ENCODE results near the gene PPP4R1.
"Not testable (repeated sequence)": the region's sequence is repeated elsewhere in the genome, so short reads cannot be mapped to it uniquely, and the experiment has no call there.

Gene PPP4R1

GRCh38 chr18:9631814-9632496 lies 17.6 kb upstream of the PPP4R1 start:
- DNase-seq (ENCODE audit: low read depth in 2 of 2, low spot score in 1 of 2), result no peak

- DNase-seq (ENCODE audit: low read depth in 2 of 2, low spot score in 1 of 2), result no peak
Observed at GRCh38 chr18:9630444-9630843, 16.1 kb upstream of the PPP4R1 start.

- DNase-seq (ENCODE audit: low read depth in 2 of 2, low spot score in 1 of 2), result no peak
Observed at GRCh38 chr18:9629709-9630108, 15.3 kb upstream of the PPP4R1 start.

- DNase-seq (ENCODE audit: low read depth in 2 of 2, low spot score in 1 of 2), result no peak
Observed at GRCh38 chr18:9628984-9629383, 14.6 kb upstream of the PPP4R1 start.

- no peak for DNase-seq (ENCODE audit: low read depth in 2 of 2, low spot score in 1 of 2)
Observed at GRCh38 chr18:9627642-9628041, 13.3 kb upstream of the PPP4R1 start.

GRCh38 chr18:9619990-9620389 lies 5.6 kb upstream of the PPP4R1 start:
- DNase-seq (ENCODE audit: low read depth in 2 of 2, low spot score in 1 of 2), result no peak

GRCh38 chr18:9619545-9619944 lies 5.2 kb upstream of the PPP4R1 start:
- DNase-seq (ENCODE audit: low read depth in 2 of 2, low spot score in 1 of 2), result no peak

- no peak for DNase-seq (ENCODE audit: low read depth in 2 of 2, low spot score in 1 of 2)
Observed at GRCh38 chr18:9619056-9619455, 4.7 kb upstream of the PPP4R1 start.

GRCh38 chr18:9617006-9617542 lies 2.7 kb upstream of the PPP4R1 start:
- no peak for DNase-seq (ENCODE audit: low read depth in 2 of 2, low spot score in 1 of 2)

- no peak for DNase-seq (ENCODE audit: low read depth in 2 of 2, low spot score in 1 of 2)
Observed at GRCh38 chr18:9616049-9616448, 1.7 kb upstream of the PPP4R1 start.

- DNase-seq (ENCODE audit: low read depth in 2 of 2, low spot score in 1 of 2), result no peak
Observed at GRCh38 chr18:9615280-9615797, 980 bp upstream of the PPP4R1 start.

GRCh38 chr18:9613550-9614400 lies 584 bp downstream of the PPP4R1 start:
- DNase-seq (ENCODE audit: low read depth in 2 of 2, low spot score in 1 of 2), result peak in 1 of 2 donors; percentile 0

GRCh38 chr18:9612977-9613376 lies 1.4 kb downstream of the PPP4R1 start:
- no peak for DNase-seq (ENCODE audit: low read depth in 2 of 2, low spot score in 1 of 2)

- peak in 1 of 2 donors; percentile 2 for DNase-seq (ENCODE audit: low read depth in 2 of 2, low spot score in 1 of 2)
Observed at GRCh38 chr18:9612215-9612830, 2.0 kb downstream of the PPP4R1 start.

- no peak for DNase-seq (ENCODE audit: low read depth in 2 of 2, low spot score in 1 of 2)
Observed at GRCh38 chr18:9609190-9609589, 5.2 kb downstream of the PPP4R1 start.

GRCh38 chr18:9608728-9609127 lies 5.6 kb downstream of the PPP4R1 start:
- DNase-seq (ENCODE audit: low read depth in 2 of 2, low spot score in 1 of 2), result no peak

GRCh38 chr18:9608298-9608697 lies 6.1 kb downstream of the PPP4R1 start:
- no peak for DNase-seq (ENCODE audit: low read depth in 2 of 2, low spot score in 1 of 2)

- DNase-seq (ENCODE audit: low read depth in 2 of 2, low spot score in 1 of 2), result not testable (repeated sequence)
Observed at GRCh38 chr18:9607111-9607510, 7.2 kb downstream of the PPP4R1 start.

- DNase-seq (ENCODE audit: low read depth in 2 of 2, low spot score in 1 of 2), result no peak
Observed at GRCh38 chr18:9606039-9606438, 8.3 kb downstream of the PPP4R1 start.

GRCh38 chr18:9604348-9604747 lies 10.0 kb downstream of the PPP4R1 start:
- no peak for DNase-seq (ENCODE audit: low read depth in 2 of 2, low spot score in 1 of 2)

- DNase-seq (ENCODE audit: low read depth in 2 of 2, low spot score in 1 of 2), result no peak
Observed at GRCh38 chr18:9599328-9599727, 15.0 kb downstream of the PPP4R1 start.

GRCh38 chr18:9597609-9598008 lies 16.8 kb downstream of the PPP4R1 start:
- no peak for DNase-seq (ENCODE audit: low read depth in 2 of 2, low spot score in 1 of 2)
